HG03432 (cell line): ENCODE results near the gene FALEC.

Experiments
- ATAC-seq: cut with Tn5 transposase; IDR thresholded peaks from one replicate; pipeline ENCODE4 v1.9.1; 2021; ENCODE audit warnings: mild to moderate bottlenecking, moderate library complexity; ENCODE audit not compliant: unreplicated experiment

FALEC gene

DNA sequence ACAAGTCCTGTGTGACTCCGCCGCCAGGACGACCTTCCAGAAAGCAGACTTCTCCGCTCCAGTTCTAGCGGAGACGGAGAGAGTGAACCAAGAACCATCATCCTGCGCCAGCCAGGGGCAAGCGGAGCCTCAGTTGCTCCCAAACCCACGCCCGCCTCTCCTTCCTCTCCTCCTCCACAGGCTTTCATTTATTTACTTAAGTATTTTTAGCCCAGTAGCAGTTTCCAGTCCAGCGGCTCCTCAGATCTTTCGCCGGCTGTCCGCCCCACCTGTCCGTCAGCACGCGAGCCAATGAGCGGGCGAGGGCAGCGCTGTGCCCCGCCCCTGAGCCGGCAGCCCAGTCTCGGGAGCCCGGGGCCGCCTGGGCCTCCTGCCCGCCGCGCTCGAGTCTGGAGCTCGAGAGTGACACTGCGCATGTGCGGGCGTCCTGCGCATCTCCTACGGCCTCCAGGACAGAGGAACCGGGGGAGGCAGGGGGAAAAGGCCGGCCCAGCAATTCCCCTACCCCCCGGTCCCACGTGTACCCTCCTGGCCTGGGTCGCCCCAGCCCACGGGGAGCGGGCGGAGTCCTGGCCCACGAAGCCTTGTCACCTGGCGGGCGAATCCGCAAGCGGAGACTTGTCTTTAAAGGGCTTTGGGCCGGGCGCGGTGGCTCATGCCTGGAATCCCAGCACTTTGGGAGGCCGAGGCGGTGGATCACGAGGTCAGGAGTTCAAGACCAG is at the start of gene FALEC:
Gene FALEC, plus strand, starts transcription at position 425 of the 722 bp plus-strand sequence.
- peak; percentile 97 for ATAC-seq

- no peak for ATAC-seq
These were observed 48.6 kb upstream of the FALEC start for GRCh38 chr1:150466964-150467363.

GRCh38 chr1:150469291-150469690 is 46.3 kb upstream of the FALEC start:
- ATAC-seq: no peak

GRCh38 chr1:150472601-150473200 is 42.9 kb upstream of the FALEC start:
- ATAC-seq: no peak

GRCh38 chr1:150473659-150474058 is 41.9 kb upstream of the FALEC start:
- ATAC-seq: no peak

DNA sequence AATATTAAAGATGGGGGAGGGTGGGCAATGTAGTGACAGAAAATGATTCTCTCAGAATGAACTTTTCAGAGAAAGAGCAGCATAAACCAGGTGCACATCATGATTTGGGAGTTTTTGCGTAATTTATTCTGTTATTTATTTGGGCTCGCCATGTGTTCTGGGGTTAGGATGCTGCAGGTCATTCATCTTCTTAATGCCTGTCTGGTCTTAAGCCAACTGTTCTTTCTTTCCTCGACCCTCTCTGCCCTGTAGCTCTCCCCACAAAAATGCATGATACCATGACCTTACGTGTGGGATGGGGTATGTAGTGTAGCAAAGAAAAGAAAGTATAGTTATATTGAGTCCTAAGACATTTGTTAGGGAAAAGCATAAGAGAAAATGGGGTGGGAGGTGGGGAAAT is 40.7 kb upstream of the FALEC start:
- no peak for ATAC-seq

- ATAC-seq: no peak
These were observed 38.8 kb upstream of the FALEC start for GRCh38 chr1:150476754-150477153.

- no peak for ATAC-seq
These were observed 38.2 kb upstream of the FALEC start for GRCh38 chr1:150477320-150477719.

DNA sequence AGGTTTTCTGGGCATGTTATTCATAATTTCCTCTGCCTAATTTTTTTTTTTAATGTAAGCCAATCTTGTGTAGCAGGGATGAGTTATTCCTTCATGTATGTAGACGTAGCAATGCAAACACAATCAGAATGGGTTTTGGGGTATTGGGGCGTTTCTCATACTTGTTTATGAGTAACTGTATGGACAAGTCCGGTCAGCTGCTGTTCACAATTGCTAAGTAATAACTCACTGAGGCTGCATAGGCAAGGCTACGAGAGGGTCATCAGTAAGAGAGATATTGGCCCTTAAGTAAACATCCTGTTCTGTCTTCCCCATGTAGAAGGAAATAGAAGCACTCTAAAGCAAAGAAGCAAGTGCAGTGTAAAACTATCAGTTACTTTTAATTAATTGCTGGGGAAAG is 37.8 kb upstream of the FALEC start:
- no peak for ATAC-seq

- ATAC-seq: no peak
These were observed 36.2 kb upstream of the FALEC start for GRCh38 chr1:150479370-150479769.

DNA sequence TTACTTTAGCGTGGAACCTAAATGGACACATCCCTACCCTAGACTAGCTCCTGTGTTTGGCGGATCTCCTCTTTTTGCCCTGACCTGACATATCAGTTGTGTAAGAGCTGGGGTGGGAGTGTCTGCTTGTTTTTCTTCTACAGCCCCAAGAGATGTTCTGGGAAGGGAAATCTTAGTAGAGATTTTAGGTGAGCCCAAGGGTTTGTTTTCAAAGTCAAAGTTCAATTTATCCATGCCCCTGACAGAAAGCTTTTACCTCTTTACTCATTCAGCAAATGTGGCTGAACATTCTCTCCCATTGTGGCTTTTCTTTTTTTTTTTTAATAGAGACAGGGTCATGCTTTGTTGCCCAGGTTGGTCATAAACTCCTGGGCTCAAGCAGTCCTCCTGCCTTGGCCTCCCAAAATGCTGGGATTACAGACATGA is 35.6 kb upstream of the FALEC start:
- no peak for ATAC-seq

DNA sequence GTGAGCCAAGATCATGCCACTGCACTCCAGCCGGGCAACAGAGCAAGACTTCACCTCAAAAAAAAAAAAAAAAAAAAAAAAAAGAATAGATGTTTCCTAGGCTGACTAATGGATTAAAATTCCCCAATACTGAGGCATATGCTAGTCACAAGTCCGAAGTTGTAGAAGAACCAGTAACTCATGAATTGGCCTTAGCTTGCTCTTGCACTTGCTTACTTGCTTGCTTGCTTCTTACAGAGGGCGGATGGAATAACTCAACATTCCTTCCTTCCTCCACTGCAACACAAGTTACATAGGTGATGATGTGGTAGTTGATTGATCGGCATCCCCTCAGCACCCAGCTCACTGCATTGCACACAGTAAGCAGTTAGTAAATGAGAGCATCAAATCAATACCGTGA is 31.1 kb upstream of the FALEC start:
- no peak for ATAC-seq

- no peak for ATAC-seq
These were observed 30.7 kb upstream of the FALEC start for GRCh38 chr1:150484861-150485260.

- peak; percentile 99 for ATAC-seq
These were observed 28.4 kb upstream of the FALEC start, which contains the start of gene TARS2 for GRCh38 chr1:150486966-150487762. Gene TARS2, plus strand, starts transcription at chr1:150487419. Its CDS starts 32 bp downstream, at chr1:150487451.

DNA sequence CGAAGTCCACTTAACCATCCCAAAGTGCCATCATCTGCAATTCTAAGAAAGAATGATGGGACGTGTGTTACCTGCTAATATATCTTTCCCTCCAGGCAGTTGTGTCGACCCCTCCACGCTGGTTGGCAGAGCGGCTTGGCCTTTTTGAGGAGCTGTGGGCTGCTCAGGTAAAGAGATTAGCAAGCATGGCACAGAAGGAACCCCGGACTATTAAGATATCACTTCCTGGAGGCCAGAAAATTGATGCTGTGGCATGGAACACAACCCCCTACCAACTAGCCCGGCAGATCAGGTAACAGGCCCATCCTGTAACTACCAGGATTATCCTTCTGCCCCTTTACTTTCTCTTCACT is 27.8 kb upstream of the FALEC start:
- no peak for ATAC-seq

GRCh38 chr1:150493175-150493574 is 22.4 kb upstream of the FALEC start:
- ATAC-seq: no peak

GRCh38 chr1:150498342-150498741 is 17.2 kb upstream of the FALEC start:
- ATAC-seq: no peak

DNA sequence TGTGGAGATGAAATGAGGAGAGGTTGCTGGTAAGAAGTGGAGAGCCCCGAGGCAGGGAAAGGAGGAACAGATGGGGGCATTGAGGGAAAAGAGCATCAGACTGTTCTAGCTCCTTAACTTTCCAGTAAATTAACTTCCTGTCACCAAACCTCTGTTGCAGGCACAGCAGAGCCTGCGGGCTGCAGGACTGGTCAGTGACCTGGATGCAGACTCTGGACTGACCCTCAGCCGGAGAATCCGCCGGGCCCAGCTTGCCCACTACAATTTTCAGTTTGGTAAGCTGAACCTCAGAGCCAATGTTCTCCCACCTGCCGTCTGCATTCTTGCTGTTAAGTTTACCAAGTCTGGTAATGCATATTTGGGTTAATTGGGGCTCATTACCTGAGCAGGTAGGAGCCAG is 10.1 kb upstream of the FALEC start:
- ATAC-seq: no peak

DNA sequence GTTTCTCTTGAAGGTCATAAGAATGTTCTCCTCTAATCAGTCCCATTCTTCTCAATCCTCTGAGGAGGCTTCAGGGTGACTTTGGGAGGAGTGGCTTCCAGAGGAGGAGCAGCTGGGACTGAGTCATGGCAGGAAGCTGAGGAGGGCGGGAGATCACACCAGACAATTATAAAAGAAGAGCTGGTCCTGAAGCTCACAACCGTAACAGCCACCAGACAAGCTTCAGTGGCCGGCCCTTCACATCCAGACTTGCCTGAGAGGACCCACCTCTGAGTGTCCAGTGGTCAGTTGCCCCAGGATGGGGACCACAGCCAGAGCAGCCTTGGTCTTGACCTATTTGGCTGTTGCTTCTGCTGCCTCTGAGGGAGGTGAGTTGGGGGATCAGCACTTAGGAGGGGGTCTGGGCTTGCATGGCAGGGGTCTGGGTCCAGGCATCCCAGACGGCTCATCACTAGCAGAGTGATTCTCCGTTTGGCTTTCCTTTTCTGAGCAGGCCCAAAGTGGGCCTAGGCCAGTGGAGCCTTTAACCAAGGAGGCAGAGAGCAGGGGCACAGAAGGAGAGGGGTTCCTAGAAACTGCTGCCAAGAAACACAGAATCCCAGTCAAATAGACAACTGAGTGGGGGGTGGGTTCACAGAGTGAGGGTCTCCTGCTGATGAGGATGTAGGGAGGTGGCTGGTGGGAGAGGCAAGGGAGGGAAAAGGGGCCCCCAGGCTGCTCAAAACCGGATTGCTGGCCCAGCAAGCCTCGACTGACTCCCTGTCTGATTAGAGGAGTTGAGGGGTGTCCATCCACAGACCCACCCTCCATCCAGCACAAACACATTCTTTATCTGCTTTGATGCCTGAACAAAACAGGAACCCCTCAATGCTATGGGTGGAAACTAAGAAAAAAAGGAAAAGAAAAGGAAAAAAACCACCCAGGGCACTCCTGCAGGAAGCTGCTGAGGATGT is 7.4 kb upstream of the FALEC start, which contains the start of gene ECM1:
Gene ECM1, plus strand, starts transcription at position 198 of the 953 bp plus-strand sequence. Its CDS starts 101 bp downstream, at position 299.
- ATAC-seq: no peak

DNA sequence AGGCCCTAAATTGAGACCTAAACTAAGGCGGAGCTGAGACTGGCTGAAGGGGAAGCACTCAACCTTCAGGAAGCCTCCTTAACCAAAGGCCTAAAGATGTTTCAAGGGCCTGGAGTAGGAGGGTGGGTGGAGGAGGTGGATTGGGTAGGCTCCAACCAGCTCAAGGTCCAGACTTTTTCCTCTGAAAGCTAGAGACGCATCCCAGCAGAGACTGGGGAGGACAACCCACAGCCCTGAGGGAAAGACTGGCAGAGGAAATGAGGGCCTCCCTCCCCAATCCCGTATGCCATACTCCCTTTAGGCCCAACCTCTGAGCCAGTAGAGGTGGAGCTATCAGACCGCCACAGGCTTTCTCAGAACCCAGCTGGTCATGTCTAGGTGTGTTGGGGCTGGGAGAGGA is 6.6 kb upstream of the FALEC start:
- no peak for ATAC-seq

DNA sequence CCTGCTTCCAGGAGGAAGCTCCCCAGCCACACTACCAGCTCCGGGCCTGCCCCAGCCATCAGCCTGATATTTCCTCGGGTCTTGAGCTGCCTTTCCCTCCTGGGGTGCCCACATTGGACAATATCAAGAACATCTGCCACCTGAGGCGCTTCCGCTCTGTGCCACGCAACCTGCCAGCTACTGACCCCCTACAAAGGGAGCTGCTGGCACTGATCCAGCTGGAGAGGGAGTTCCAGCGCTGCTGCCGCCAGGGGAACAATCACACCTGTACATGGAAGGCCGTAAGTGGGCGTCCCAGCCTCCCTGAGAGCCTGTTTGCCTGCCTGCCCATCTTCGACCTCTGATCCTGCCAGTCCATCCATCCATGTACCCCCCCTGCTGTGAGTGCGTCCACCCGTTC is 4.0 kb upstream of the FALEC start:
- no peak for ATAC-seq
